Tibial nerve (tissue), 4 donors: ENCODE data around the gene HIP1R. TPM values are rescaled to one million over a fixed set of nuclear protein-coding genes. Genes with fewer than 3 reads are reported as not detected.

Experiments
- DNase-seq, 2 donors: peaks; one replicate each; pipeline ENCODE4 v3.0.0-alpha.2; 2019; ENCODE audit warnings: low spot score in 2 of 2
- H3K27ac ChIP-seq, 4 donors: fragments of 200-600 bp; sonication (generic) in 3 of 4; one replicate each; pipeline ENCODE4 v1.5.1; 2017 to 2019; ENCODE audit warnings: mild to moderate bottlenecking in 1 of 4
- H3K27me3 ChIP-seq, 2 donors: fragments of 200-600 bp; sonication (generic) in 1 of 2; one replicate each; pipeline versions ENCODE4 v1.5.1 to v1.6.0; 2017 to 2019
- H3K36me3 ChIP-seq, 3 donors: fragments of 200-600 bp; sonication (generic); one replicate each; pipeline ENCODE4 v1.5.1; 2018 to 2019
- H3K4me1 ChIP-seq, 4 donors: fragments of 200-600 bp; sonication (generic) in 3 of 4; one replicate each; pipeline ENCODE4 v1.5.1; 2017 to 2019
- H3K4me3 ChIP-seq, 4 donors: fragments of 200-600 bp; sonication (generic) in 3 of 4; one replicate each; pipeline ENCODE4 v1.5.1; 2017 to 2019; ENCODE audit warnings: mild to moderate bottlenecking in 1 of 4, moderate library complexity in 1 of 4
- H3K9me3 ChIP-seq, 4 donors: fragments of 200-600 bp; sonication (generic) in 3 of 4; one replicate each; pipeline ENCODE4 v1.5.1; 2017 to 2019
- EP300 ChIP-seq, 2 donors: sonication (generic); formaldehyde crosslinking; IDR thresholded peaks; one replicate each; pipeline ENCODE4 v1.6.1; 2017; ENCODE audit warnings: antibody characterized with exemption in 2 of 2, mild to moderate bottlenecking in 1 of 2
- POLR2A ChIP-seq, 2 donors: fragments of 450-650 bp; IDR thresholded peaks; one replicate each; pipeline ENCODE4 v1.6.1; 2017; ENCODE audit warnings: antibody characterized with exemption in 2 of 2, mild to moderate bottlenecking in 2 of 2, moderate library complexity in 2 of 2
- WGBS, 2 donors: methylation state at CpG; one replicate each; pipeline ENCODE4 v1.1.5; 2018; 5-methylcytosine and 5-hydroxymethylcytosine counted together
- total RNA-seq, 4 donors: library from RNA; depleted of rRNA; stranded (reverse); fragments of >200 nt; gene quantifications; one replicate each; pipeline ENCODE4 v1.1.0, GENCODE V29; 2016
- TF ChIP-seq, protein P1 (sequence below), 5 experiments: fragments of 200-600 bp in 3 of 5; fragments of 450-650 bp in 2 of 5; sonication (generic) in 3 of 5; IDR thresholded peaks; one replicate each; pipeline ENCODE4 v1.5.1; 2016 to 2019; ENCODE audit warnings: antibody characterized with exemption in 5 of 5, mild to moderate bottlenecking in 3 of 5, moderate library complexity in 2 of 5

HIP1R gene
- total RNA-seq, 4 donors from 2014 or later, result 10.3 to 22.5 (median 16.9) TPM

DNA sequence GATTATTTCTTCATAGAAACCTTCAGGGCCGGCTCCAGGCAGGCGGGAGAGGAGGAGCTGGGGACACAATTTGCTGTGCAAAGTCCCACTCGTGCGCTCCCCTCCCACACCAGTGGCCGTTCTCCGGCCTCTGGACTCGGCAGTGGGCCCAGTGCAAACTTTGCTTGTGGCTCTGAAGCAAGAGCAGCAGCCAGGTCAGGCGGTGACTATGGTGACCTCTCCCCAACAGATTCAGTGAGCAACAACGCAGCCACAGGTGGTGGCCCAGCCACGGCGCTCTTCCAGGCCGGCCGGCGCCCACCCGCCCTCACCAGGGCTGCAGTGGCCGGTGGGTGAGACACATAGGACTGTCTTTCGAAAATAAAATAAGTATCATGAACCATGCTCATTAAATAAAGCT lies 31.1 kb downstream of the HIP1R start:
- WGBS, 2 donors, result 74 to 78% methylated on average over 17 of the region's 17 CpGs
- DNase-seq, result no peak
- no peaks in the 10 kb centered on the region for H3K9me3 ChIP-seq
- TF ChIP-seq, protein P1, sequence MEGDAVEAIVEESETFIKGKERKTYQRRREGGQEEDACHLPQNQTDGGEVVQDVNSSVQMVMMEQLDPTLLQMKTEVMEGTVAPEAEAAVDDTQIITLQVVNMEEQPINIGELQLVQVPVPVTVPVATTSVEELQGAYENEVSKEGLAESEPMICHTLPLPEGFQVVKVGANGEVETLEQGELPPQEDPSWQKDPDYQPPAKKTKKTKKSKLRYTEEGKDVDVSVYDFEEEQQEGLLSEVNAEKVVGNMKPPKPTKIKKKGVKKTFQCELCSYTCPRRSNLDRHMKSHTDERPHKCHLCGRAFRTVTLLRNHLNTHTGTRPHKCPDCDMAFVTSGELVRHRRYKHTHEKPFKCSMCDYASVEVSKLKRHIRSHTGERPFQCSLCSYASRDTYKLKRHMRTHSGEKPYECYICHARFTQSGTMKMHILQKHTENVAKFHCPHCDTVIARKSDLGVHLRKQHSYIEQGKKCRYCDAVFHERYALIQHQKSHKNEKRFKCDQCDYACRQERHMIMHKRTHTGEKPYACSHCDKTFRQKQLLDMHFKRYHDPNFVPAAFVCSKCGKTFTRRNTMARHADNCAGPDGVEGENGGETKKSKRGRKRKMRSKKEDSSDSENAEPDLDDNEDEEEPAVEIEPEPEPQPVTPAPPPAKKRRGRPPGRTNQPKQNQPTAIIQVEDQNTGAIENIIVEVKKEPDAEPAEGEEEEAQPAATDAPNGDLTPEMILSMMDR (IDR thresholded peaks at IDR 0.05), result no peak
- TF ChIP-seq POLR2A (IDR thresholded peaks at IDR 0.05), result no peak
- no peak for TF ChIP-seq EP300 (IDR thresholded peaks at IDR 0.05)
- H3K36me3 ChIP-seq, result peaks cover 0 to 62% (median 14%) of the 10 kb centered on the region in 3 donors
- H3K27ac ChIP-seq, result peak overlapping the region in 2 of 4 donors; percentile 30 to 64
- H3K4me1 ChIP-seq, result peaks cover 0 to 81% (median 39%) of the 10 kb centered on the region in 4 donors
- no peak overlapping the region for H3K4me3 ChIP-seq
- H3K27me3 ChIP-seq, result no peaks in the 10 kb centered on the region

DNA sequence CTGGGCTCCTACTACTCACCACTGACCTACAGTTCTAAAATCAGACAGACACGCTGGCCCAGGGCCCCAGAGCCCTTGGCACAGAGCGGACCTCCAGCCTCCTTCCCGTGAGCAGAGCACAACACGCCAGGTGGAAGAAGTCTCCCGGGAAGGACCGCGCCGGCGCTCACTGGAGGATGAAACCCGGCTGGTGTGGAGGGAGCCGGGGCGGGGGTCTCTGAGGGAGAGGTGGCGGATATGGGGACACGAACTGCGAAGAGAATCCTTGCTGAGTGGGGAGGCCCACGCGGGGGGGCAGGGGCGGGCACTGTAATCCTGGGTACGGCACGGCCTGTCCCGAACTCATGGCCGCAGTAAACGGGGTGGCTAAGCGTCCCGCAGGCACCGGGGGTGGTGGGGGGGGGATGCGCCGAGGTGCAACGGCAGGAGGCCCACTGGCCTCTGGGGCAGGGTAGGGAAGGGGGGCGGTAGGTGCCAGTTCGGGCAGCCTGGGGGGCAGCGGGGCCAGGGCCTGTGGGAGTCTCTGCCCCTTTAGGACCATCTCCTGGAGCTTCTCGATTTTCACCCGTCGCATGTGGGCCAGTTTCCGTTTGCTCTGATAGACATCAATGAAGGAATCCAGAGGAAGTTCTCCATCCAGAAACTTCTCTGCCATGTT lies 31.8 kb downstream of the HIP1R start:
- Histone ChIP-seq H3K27ac (peak overlapping the region in 2 of 4 donors; percentile 28 to 64), H3K4me3 (no peak overlapping the region), H3K4me1 (peaks cover 0 to 81% (median 40%) of the 10 kb centered on the region in 4 donors), H3K27me3 (no peaks in the 10 kb centered on the region), H3K36me3 (peaks cover 0 to 62% (median 14%) of the 10 kb centered on the region in 3 donors), H3K9me3 (no peaks in the 10 kb centered on the region)
- no peak for TF ChIP-seq EP300 (IDR thresholded peaks at IDR 0.05)
- TF ChIP-seq POLR2A (IDR thresholded peaks at IDR 0.05), result no peak
- WGBS, 2 donors, result 86 to 89% methylated on average over 35 to 36 of the region's 36 CpGs
- DNase-seq, result no peak

DNA sequence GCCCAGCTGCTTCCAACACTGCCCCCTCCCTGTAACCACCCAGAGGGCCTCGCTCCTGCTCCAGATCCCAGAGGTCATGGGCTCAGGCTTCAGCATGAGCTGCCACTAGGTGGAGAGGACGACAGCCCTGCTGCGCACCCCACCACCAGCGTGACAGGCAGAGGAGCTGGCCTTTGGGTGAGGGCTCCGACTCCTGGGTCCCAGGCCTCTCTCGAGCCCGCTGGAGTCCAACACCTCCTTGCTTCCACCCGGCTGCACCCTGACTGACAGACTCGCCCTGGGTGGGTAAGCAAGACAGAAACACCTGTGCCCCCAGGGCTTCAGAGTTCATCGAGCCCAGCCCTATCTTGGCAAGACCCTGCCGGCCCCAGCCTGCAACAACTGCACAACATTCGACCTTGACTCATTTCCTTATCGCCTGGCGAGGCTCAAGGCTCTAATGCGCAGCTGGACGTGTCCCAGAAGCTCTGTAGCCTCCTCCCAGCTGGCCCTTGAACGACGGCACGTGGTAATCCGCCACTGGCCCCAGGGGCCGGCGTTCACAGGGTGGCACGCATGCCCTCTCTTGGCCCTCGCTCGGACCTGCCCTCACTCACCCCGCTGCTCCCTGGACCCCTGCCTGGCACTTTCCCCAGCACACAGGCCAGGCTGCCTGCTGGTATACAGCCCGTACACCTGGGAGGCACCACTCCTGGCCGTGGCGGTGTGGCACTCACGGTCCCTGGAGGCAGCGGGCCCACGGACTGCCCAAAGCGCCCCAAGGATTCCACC lies 32.6 kb downstream of the HIP1R start:
- DNase-seq, result no peak
- Histone ChIP-seq H3K27ac (peak overlapping the region in 3 of 4 donors; percentile 27 to 60 (median 28)), H3K4me1 (peaks cover 0 to 83% (median 42%) of the 10 kb centered on the region in 4 donors), H3K27me3 (no peaks in the 10 kb centered on the region), H3K9me3 (no peaks in the 10 kb centered on the region), H3K36me3 (peaks cover 0 to 62% (median 14%) of the 10 kb centered on the region in 3 donors), H3K4me3 (no peak overlapping the region)
- TF ChIP-seq POLR2A (IDR thresholded peaks at IDR 0.05) (no peak), EP300 (IDR thresholded peaks at IDR 0.05) (peak in 1 of 2 donors; percentile 9)
- WGBS, 2 donors, result 77 to 80% methylated on average over 27 to 33 of the region's 33 CpGs

DNA sequence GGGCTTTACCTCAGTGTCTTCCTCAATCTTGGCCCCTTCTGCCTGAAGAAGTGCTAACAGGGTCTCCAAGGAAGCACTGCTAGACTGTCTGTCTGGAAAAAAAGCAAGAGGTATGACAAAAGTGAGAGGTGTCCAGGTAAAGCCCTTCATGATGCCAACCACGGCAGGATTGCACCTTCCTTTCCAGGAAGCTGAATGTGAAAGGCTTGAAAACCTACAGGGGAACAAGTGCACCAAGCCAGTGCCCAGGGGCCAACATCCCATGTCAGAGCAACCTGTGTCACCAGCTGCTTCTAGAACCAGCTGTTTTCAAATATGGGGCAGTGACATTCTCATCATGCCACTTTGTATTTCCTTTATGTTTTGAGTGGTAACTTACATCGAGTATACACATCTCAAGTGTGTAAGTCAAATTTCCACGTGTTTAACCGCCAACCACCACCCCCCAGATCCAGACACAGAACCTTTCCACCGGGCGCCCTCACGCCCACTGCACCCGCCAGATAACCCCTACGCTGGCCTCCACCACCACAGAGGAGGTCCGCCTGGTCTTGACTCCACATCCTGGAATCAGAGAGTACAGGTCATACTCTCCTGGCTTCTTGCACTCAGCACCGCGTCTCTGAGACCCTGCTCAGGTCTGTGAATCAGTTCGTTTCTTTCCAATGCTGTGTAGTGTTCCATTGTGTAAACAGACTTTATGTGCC lies 33.4 kb downstream of the HIP1R start:
- no peaks in the 10 kb centered on the region for H3K9me3 ChIP-seq
- no peak overlapping the region for H3K4me3 ChIP-seq
- H3K27me3 ChIP-seq, result no peaks in the 10 kb centered on the region
- peaks cover 0 to 83% (median 42%) of the 10 kb centered on the region in 4 donors for H3K4me1 ChIP-seq
- DNase-seq, result no peak
- WGBS, 2 donors, result 89 to 91% methylated on average over 13 of the region's 13 CpGs
- peaks cover 0 to 62% (median 14%) of the 10 kb centered on the region in 3 donors for H3K36me3 ChIP-seq
- peak overlapping the region in 3 of 4 donors; percentile 27 to 60 (median 28) for H3K27ac ChIP-seq
- TF ChIP-seq, protein P1 (IDR thresholded peaks at IDR 0.05), result no peak
- no peak for TF ChIP-seq EP300 (IDR thresholded peaks at IDR 0.05)
- no peak for TF ChIP-seq POLR2A (IDR thresholded peaks at IDR 0.05)

DNA sequence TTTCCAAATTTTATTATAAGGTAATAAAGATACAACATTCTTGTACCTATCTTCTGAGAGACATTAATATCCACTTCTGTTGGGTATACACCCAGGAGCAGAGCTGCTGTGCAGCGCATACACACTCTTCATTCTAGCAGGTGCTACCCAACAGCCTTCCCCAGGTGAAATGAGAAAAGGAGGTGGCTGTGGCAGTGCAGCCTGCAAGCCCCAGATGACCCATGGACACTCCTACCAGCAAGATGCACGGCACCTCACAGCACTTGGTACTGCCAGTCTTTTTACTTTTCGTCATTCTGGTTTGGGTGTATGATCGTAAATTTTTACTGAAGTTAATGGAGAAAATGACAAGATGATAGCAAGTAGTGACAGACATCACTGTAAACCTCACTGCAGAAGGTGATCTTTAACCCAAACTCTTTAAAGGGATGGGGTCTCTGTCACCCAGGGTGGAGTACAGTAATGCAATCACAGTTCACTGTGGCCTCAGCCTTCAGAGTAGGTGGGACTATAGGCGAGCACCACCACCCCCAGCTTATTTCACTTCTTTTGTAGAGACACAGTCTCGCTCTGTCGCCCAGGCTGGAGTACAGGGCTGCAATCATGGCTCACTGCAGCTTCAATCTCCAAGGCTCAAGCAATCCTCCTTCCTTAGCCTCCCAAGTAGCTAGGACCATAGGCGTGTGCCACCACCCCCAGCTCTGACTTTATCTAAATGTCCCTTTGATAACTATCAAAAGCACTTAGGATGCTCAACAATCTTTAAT lies 34.1 kb downstream of the HIP1R start:
- H3K4me3 ChIP-seq, result no peak overlapping the region
- peaks cover 0 to 59% (median 14%) of the 10 kb centered on the region in 3 donors for H3K36me3 ChIP-seq
- peaks cover 0 to 90% (median 40%) of the 10 kb centered on the region in 4 donors for H3K4me1 ChIP-seq
- H3K9me3 ChIP-seq, result no peaks in the 10 kb centered on the region
- H3K27me3 ChIP-seq, result no peaks in the 10 kb centered on the region
- WGBS, 2 donors, result 92 to 95% methylated on average over 8 of the region's 8 CpGs
- H3K27ac ChIP-seq, result no peak overlapping the region
- DNase-seq, result no peak
- TF ChIP-seq POLR2A (IDR thresholded peaks at IDR 0.05) (no peak), EP300 (IDR thresholded peaks at IDR 0.05) (no peak)
- TF ChIP-seq, protein P1 (IDR thresholded peaks at IDR 0.05), result no peak
